HEK293 (cell line): Measurements from ENCODE around the gene RIPK3.

Experiments
- CTCF ChIA-PET: fragments of 350-600 bp; formaldehyde crosslinking; extraction: SDS; loops from one replicate; lab custom pipeline; 2021; ENCODE audit warnings: antibody characterized with exemption; lab: Yijun Ruan, JAX
- POLR2A ChIA-PET: fragments of 300-600 bp; formaldehyde crosslinking; extraction: SDS; loops from one replicate; lab custom pipeline; 2020; ENCODE audit warnings: antibody characterized with exemption, inconsistent platforms; lab: Yijun Ruan, JAX
- H3K27ac ChIP-seq: fragments of 200-500 bp; sonication (Bioruptor generic); 2 replicates; pipeline ENCODE4 v1.5.1; 2014; ENCODE audit warnings: low read depth, low read length, control low read depth, inconsistent platforms; ENCODE audit errors: extremely low read depth
- H3K36me3 ChIP-seq, 2 experiments: fragments of 200-500 bp in 1 of 2; sonication (Bioruptor generic) in 1 of 2; 1 replicate in 1 of 2; 2 replicates in 1 of 2; pipeline ENCODE4 v1.5.1; 2014 to 2017; ENCODE audit warnings: inconsistent platforms in 2 of 2, low read length in 2 of 2; ENCODE audit not compliant: control insufficient read depth in 2 of 2, insufficient read depth in 1 of 2
- H3K4me1 ChIP-seq: fragments of 200-500 bp; sonication (Bioruptor generic); 2 replicates; pipeline ENCODE4 v1.5.1; 2014; ENCODE audit warnings: mild to moderate bottlenecking, low read length, inconsistent platforms; ENCODE audit not compliant: control insufficient read depth, insufficient read depth
- H3K4me3 ChIP-seq: 2 replicates; pipeline ENCODE4 v1.5.1; 2011; ENCODE audit warnings: low read depth, mild to moderate bottlenecking, control low read depth, low read length, moderate library complexity
- H3K9me3 ChIP-seq: fragments of 200-500 bp; sonication (Bioruptor generic); 2 replicates; pipeline ENCODE4 v1.5.1; 2014; ENCODE audit warnings: low read depth, low read length, inconsistent platforms; ENCODE audit not compliant: control insufficient read depth, insufficient read depth
- ELK4 ChIP-seq: IDR thresholded peaks from 2 replicates; pipeline ENCODE4 v1.6.1; 2011; ENCODE audit warnings: mild to moderate bottlenecking, low read depth, low read length, borderline replicate concordance
- PBX3 ChIP-seq: sonication (generic); formaldehyde crosslinking; IDR thresholded peaks from 2 replicates; pipeline ENCODE4 v1.8.1; 2022; ENCODE audit warnings: mild to moderate bottlenecking, moderate library complexity, missing genetic modification reagents
- PRDM1 ChIP-seq: fragments of 450-650 bp; formaldehyde crosslinking; IDR thresholded peaks from 2 replicates; pipeline ENCODE4; 2016; ENCODE audit warnings: missing biosample characterization, missing genetic modification characterization
- SALL2 ChIP-seq: fragments of 450-650 bp; formaldehyde crosslinking; IDR thresholded peaks from 2 replicates; pipeline ENCODE4 v1.5.0; 2017; ENCODE audit warnings: missing biosample characterization, mild to moderate bottlenecking, missing genetic modification characterization, borderline replicate concordance
- ZNF121 ChIP-seq: fragments of 450-650 bp; formaldehyde crosslinking; IDR thresholded peaks from 2 replicates; pipeline ENCODE4 v1.5.1; 2016; ENCODE audit warnings: missing biosample characterization, missing genetic modification characterization
- ZNF132 ChIP-seq: fragments of 450-650 bp; formaldehyde crosslinking; IDR thresholded peaks from 2 replicates; pipeline ENCODE4 v1.5.1; 2017; ENCODE audit warnings: missing biosample characterization, missing genetic modification characterization, borderline replicate concordance
- ZNF133 ChIP-seq: fragments of 450-650 bp; formaldehyde crosslinking; IDR thresholded peaks from 2 replicates; pipeline ENCODE4 v1.5.1; 2016; ENCODE audit warnings: missing biosample characterization, missing genetic modification characterization
- ZNF311 ChIP-seq: fragments of 450-650 bp; formaldehyde crosslinking; IDR thresholded peaks from 2 replicates; pipeline ENCODE4 v1.5.1; 2017; ENCODE audit warnings: missing biosample characterization, missing genetic modification characterization, borderline replicate concordance
- ZNF426 ChIP-seq: fragments of 450-650 bp; formaldehyde crosslinking; IDR thresholded peaks from 2 replicates; pipeline ENCODE4 v1.5.1; 2017; ENCODE audit warnings: missing biosample characterization, missing genetic modification characterization, mild to moderate bottlenecking, inconsistent platforms, moderate library complexity
- ZNF544 ChIP-seq: fragments of 450-650 bp; formaldehyde crosslinking; IDR thresholded peaks from 2 replicates; pipeline ENCODE4 v1.5.0; 2017; ENCODE audit warnings: missing biosample characterization, missing genetic modification characterization
- ZNF555 ChIP-seq: fragments of 450-650 bp; formaldehyde crosslinking; conservative IDR thresholded peaks from 2 replicates; pipeline ENCODE4 v1.5.1; 2017; ENCODE audit warnings: missing biosample characterization, mild to moderate bottlenecking, missing genetic modification characterization, inconsistent platforms
- ZNF560 ChIP-seq: fragments of 450-650 bp; formaldehyde crosslinking; IDR thresholded peaks from 2 replicates; pipeline ENCODE4 v1.5.1; 2017; ENCODE audit warnings: missing biosample characterization, missing genetic modification characterization, borderline replicate concordance
- ZNF571 ChIP-seq: fragments of 450-650 bp; formaldehyde crosslinking; IDR thresholded peaks from 2 replicates; pipeline ENCODE4 v1.5.0; 2017; ENCODE audit warnings: missing biosample characterization, missing genetic modification characterization
- ZNF600 ChIP-seq: fragments of 450-650 bp; formaldehyde crosslinking; IDR thresholded peaks from 2 replicates; pipeline ENCODE4 v1.5.1; 2016; ENCODE audit warnings: missing biosample characterization, missing genetic modification characterization
- ZNF610 ChIP-seq: fragments of 450-650 bp; formaldehyde crosslinking; IDR thresholded peaks from 2 replicates; pipeline ENCODE4 v1.5.1; 2016; ENCODE audit warnings: missing biosample characterization, missing genetic modification characterization, borderline replicate concordance
- ZNF707 ChIP-seq: fragments of 450-650 bp; formaldehyde crosslinking; IDR thresholded peaks from 2 replicates; pipeline ENCODE4 v1.5.1; 2016; ENCODE audit warnings: missing biosample characterization, missing genetic modification characterization
- TF ChIP-seq, protein P1 (sequence below): fragments of 450-650 bp; formaldehyde crosslinking; IDR thresholded peaks from 2 replicates; pipeline ENCODE4 v1.5.1; 2016; ENCODE audit warnings: missing biosample characterization, missing genetic modification characterization
- TF ChIP-seq, protein P2 (sequence below): fragments of 450-650 bp; formaldehyde crosslinking; conservative IDR thresholded peaks from 2 replicates; pipeline ENCODE4 v1.5.1; 2016; ENCODE audit warnings: low read depth, missing biosample characterization, missing genetic modification characterization
- TF ChIP-seq, protein P3 (sequence below): fragments of 450-650 bp; formaldehyde crosslinking; conservative IDR thresholded peaks from 2 replicates; pipeline ENCODE4 v1.5.1; 2016; ENCODE audit warnings: low read depth, missing biosample characterization, missing genetic modification characterization

Gene RIPK3

DNA sequence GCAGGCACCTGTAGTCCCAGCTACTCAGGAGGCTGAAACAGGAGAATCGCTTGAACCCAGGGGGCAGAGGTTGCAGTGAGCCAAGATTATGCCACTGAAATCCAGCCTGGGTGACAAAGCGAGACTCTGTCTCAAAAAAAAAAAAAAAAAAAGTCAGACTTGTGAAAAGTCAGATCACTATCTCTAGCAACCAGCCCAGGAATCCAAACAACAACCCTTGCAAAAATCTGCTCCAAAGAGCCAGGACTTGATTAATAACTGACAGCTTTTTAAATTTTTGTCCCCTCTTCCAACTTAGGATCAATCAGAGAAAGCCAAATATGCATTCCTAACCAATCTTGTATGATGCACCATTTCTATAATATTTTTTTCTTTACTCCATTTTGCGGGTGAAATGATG lies 20.5 kb upstream of the RIPK3 start:
- no peak overlapping the region for H3K4me3 ChIP-seq
- POLR2A ChIA-PET, result interaction anchor here (1.1 kb wide), 1 partner anchor 69 kb away, joined by 3 read pairs; the partner anchor contains the start of genes CBLN3 and KHNYN
- no peak overlapping the region for H3K27ac ChIP-seq
- no peak for TF ChIP-seq ZNF600
- TF ChIP-seq, protein P1, sequence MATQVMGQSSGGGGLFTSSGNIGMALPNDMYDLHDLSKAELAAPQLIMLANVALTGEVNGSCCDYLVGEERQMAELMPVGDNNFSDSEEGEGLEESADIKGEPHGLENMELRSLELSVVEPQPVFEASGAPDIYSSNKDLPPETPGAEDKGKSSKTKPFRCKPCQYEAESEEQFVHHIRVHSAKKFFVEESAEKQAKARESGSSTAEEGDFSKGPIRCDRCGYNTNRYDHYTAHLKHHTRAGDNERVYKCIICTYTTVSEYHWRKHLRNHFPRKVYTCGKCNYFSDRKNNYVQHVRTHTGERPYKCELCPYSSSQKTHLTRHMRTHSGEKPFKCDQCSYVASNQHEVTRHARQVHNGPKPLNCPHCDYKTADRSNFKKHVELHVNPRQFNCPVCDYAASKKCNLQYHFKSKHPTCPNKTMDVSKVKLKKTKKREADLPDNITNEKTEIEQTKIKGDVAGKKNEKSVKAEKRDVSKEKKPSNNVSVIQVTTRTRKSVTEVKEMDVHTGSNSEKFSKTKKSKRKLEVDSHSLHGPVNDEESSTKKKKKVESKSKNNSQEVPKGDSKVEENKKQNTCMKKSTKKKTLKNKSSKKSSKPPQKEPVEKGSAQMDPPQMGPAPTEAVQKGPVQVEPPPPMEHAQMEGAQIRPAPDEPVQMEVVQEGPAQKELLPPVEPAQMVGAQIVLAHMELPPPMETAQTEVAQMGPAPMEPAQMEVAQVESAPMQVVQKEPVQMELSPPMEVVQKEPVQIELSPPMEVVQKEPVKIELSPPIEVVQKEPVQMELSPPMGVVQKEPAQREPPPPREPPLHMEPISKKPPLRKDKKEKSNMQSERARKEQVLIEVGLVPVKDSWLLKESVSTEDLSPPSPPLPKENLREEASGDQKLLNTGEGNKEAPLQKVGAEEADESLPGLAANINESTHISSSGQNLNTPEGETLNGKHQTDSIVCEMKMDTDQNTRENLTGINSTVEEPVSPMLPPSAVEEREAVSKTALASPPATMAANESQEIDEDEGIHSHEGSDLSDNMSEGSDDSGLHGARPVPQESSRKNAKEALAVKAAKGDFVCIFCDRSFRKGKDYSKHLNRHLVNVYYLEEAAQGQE (tag by site-specific recombination), result no peak
- no peak for TF ChIP-seq ZNF311 (tag by site-specific recombination)
- no peak for TF ChIP-seq ZNF132 (tag by site-specific recombination)
- TF ChIP-seq ZNF707 (tag by site-specific recombination), result no peak
- no peak for TF ChIP-seq ZNF560
- no peak for TF ChIP-seq ZNF610 (tag by site-specific recombination)
- TF ChIP-seq, protein P2, sequence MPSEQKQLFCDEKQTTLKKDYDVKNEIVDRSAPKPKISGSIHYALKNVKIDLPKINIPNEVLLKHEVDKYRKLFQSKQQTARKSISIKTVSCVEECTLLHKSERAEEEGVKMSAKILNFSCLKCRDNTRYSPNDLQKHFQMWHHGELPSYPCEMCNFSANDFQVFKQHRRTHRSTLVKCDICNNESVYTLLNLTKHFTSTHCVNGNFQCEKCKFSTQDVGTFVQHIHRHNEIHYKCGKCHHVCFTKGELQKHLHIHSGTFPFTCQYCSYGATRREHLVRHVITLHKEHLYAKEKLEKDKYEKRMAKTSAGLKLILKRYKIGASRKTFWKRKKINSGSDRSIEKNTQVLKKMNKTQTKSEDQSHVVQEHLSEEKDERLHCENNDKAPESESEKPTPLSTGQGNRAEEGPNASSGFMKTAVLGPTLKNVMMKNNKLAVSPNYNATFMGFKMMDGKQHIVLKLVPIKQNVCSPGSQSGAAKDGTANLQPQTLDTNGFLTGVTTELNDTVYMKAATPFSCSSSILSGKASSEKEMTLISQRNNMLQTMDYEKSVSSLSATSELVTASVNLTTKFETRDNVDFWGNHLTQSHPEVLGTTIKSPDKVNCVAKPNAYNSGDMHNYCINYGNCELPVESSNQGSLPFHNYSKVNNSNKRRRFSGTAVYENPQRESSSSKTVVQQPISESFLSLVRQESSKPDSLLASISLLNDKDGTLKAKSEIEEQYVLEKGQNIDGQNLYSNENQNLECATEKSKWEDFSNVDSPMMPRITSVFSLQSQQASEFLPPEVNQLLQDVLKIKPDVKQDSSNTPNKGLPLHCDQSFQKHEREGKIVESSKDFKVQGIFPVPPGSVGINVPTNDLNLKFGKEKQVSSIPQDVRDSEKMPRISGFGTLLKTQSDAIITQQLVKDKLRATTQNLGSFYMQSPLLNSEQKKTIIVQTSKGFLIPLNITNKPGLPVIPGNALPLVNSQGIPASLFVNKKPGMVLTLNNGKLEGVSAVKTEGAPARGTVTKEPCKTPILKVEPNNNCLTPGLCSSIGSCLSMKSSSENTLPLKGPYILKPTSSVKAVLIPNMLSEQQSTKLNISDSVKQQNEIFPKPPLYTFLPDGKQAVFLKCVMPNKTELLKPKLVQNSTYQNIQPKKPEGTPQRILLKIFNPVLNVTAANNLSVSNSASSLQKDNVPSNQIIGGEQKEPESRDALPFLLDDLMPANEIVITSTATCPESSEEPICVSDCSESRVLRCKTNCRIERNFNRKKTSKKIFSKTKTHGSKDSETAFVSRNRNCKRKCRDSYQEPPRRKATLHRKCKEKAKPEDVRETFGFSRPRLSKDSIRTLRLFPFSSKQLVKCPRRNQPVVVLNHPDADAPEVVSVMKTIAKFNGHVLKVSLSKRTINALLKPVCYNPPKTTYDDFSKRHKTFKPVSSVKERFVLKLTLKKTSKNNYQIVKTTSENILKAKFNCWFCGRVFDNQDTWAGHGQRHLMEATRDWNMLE (tag by site-specific recombination), result no peak
- no peak for TF ChIP-seq ZNF555 (tag by site-specific recombination)
- no peak for TF ChIP-seq ZNF121 (tag by site-specific recombination)
- TF ChIP-seq ZNF426 (tag by site-specific recombination), result no peak
- no peak for TF ChIP-seq PRDM1 (tag by site-specific recombination)
- H3K36me3 ChIP-seq, result no peaks in the 10 kb centered on the region
- peaks cover 2% of the 10 kb centered on the region; the same call in 1 of the 2 replicates for H3K4me1 ChIP-seq
- CTCF ChIA-PET, result interaction anchor here (0.6 to 4.0 kb wide), 5 partner anchors 26 to 1073 kb away, joined by 3 to 41 read pairs (median 3); partner anchors contain the start of genes CBLN3 and KHNYN
- no peaks in the 10 kb centered on the region for H3K9me3 ChIP-seq

- Histone ChIP-seq H3K9me3 (no peaks in the 10 kb centered on the region), H3K27ac (no peak overlapping the region), H3K4me1 (no peaks in the 10 kb centered on the region), H3K4me3 (no peak overlapping the region), H3K36me3 (no peaks in the 10 kb centered on the region)
- ChIA-PET POLR2A (interaction anchor here (0.7 kb wide), 1 partner anchor 10 kb away, joined by 4 read pairs; no protein-coding TSS in a partner anchor), CTCF (no interaction called here)
- TF ChIP-seq ELK4, result no peak
- no peak for TF ChIP-seq ZNF571
- TF ChIP-seq, protein P3, sequence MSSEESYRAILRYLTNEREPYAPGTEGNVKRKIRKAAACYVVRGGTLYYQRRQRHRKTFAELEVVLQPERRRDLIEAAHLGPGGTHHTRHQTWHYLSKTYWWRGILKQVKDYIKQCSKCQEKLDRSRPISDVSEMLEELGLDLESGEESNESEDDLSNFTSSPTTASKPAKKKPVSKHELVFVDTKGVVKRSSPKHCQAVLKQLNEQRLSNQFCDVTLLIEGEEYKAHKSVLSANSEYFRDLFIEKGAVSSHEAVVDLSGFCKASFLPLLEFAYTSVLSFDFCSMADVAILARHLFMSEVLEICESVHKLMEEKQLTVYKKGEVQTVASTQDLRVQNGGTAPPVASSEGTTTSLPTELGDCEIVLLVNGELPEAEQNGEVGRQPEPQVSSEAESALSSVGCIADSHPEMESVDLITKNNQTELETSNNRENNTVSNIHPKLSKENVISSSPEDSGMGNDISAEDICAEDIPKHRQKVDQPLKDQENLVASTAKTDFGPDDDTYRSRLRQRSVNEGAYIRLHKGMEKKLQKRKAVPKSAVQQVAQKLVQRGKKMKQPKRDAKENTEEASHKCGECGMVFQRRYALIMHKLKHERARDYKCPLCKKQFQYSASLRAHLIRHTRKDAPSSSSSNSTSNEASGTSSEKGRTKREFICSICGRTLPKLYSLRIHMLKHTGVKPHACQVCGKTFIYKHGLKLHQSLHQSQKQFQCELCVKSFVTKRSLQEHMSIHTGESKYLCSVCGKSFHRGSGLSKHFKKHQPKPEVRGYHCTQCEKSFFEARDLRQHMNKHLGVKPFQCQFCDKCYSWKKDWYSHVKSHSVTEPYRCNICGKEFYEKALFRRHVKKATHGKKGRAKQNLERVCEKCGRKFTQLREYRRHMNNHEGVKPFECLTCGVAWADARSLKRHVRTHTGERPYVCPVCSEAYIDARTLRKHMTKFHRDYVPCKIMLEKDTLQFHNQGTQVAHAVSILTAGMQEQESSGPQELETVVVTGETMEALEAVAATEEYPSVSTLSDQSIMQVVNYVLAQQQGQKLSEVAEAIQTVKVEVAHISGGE (tag by site-specific recombination), result no peak
- TF ChIP-seq ZNF544 (tag by site-specific recombination), result no peak
- no peak for TF ChIP-seq ZNF133 (tag by site-specific recombination)
- no peak for TF ChIP-seq PBX3
- TF ChIP-seq ZNF311 (tag by site-specific recombination), result no peak
- TF ChIP-seq SALL2 (tag by site-specific recombination), result no peak
Observed at GRCh38 chr14:24356208-24356607, 16.4 kb upstream of the RIPK3 start.
